AG09319 (cell line): ENCODE results near the gene DIP2C.

Source experiments
- DNase-seq: peaks from one replicate; pipeline ENCODE4 v3.0.0-alpha.2; 2010; ENCODE audit warnings: low read depth; ENCODE audit errors: extremely low read depth
- TF ChIP-seq, protein P1 (sequence below): IDR thresholded peaks from 2 replicates; pipeline ENCODE4 v1.5.1; 2011; ENCODE audit warnings: low read depth, mild to moderate bottlenecking, inconsistent platforms, low read length, moderate library complexity

DIP2C gene

DNA sequence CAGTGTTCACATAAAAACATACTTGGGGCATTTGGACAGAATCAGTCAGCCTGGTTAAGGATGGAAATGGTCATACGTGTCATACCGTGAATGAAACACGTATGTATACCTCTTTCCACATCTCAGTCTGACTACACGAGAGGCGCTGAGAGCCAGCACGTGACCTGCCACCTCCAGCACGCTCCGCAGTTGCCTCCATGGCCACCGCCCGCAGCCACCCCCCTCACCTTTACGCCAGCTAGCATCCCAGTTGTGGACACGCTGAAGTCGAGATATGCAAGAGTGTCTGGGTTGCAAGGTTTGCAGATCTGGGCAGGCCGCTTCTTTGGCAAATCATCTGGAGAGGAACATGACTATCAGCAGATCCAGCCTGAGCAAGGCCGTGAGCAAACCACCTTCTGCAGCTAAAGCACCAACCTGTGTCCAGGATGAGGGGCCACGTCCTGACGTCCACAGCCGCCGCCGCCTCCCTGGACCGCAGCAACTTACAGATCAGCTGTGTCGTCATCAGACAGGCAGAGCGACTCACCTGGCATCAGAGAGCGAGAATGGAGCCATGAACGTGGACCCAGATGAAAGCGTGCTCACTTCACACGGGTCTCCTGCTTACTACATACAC, 344.8 kb downstream of the DIP2C start:
- no peak for DNase-seq
- TF ChIP-seq, protein P1, sequence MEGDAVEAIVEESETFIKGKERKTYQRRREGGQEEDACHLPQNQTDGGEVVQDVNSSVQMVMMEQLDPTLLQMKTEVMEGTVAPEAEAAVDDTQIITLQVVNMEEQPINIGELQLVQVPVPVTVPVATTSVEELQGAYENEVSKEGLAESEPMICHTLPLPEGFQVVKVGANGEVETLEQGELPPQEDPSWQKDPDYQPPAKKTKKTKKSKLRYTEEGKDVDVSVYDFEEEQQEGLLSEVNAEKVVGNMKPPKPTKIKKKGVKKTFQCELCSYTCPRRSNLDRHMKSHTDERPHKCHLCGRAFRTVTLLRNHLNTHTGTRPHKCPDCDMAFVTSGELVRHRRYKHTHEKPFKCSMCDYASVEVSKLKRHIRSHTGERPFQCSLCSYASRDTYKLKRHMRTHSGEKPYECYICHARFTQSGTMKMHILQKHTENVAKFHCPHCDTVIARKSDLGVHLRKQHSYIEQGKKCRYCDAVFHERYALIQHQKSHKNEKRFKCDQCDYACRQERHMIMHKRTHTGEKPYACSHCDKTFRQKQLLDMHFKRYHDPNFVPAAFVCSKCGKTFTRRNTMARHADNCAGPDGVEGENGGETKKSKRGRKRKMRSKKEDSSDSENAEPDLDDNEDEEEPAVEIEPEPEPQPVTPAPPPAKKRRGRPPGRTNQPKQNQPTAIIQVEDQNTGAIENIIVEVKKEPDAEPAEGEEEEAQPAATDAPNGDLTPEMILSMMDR: no peak

DNA sequence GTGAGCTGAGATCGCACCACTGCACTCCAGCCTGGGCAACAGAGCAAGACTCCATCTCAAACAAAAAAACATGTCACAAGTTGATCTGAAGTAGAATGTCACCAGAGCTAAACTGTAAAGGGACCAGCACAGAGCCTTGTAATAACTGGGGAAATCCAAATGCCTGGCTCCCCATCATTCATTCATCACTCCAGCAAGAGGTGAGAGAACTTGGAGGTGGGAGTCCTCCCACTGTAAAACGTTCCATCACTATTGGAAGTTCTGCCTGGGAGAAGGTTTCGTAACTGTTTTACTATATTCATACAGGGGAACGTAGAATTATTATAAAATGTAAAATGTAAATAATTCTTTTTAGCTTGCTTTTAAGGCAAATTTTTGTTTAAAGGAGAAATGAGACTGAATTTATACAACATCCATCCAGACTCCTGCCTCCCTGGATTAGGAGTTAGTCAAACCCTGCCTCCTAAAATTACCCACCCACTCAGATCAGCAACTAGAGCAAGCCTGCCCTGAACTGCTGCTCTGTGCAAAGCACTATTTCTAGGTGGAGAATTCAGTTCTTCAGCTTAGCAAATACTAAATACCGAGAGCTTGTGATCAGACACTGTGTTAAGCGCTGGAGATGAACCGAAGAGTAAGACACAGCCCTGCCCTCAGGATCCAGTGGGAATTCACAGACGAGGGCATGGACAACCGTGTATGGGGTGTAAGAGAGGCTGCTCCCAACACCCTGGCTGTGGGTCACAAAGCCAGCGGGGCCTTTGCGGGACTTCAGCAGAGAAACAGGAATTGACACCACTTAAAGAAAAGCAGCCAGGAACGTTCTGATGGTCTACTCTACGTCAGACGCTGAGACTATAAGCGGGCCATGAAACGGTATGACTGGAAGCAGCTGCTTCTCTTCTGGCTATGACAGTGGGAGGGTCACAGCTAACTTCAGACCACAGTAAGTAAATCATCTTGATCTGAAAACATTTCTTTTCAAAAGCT, 345.9 kb downstream of the DIP2C start:
- TF ChIP-seq, protein P1: no peak
- DNase-seq: no peak

DNA sequence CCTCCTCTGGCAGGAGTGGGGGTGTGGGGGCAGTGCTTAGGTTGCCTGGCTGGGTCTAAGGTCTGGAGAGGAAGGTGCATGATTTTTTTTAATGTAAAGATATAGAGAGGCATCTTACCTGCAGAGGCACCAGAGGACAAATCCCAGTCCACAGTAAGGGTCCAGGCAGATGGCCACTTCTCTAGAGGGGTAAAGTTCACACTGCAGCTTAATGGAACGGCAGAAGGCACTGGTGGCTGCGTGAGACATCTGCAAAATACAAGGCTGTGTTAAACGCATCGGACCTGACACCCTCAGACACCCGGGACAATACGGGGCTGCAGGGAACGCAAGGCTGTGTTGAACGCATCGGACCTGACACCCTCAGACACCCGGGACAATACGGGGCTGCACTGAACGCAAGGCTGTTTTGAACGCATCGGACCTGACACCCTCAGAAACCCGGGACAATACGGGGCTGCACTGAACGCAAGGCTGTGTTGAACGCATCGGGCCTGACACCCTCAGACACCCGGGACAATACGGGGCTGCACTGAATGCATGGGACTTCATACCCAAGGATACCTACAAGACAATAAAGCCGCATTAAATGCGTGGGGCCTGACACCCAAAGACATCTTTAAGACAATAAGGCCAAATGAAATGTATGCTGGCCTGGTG, 348.3 kb downstream of the DIP2C start:
- TF ChIP-seq, protein P1: no peak
- no peak for DNase-seq

DNA sequence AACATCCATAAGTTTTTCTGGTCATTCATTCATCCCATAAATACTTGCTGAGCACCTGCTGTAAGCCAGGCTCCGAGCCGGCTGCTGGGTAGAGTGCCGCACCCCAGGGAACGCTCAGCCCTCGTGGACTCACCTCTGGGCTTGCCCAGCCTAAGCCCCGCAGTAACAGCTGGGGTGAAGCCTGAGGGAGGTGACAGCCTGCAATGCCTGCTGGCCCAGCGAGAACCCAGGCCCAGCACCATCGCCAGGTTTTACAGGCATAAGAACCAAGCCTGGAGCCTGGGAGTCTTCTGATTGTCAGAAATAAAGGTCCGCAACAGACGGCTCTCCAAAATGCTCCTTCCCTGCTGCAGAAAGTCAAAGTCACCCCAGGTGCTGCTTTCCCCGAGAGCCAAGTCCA, 348.8 kb downstream of the DIP2C start:
- no peak for DNase-seq
- TF ChIP-seq, protein P1: no peak

DNA sequence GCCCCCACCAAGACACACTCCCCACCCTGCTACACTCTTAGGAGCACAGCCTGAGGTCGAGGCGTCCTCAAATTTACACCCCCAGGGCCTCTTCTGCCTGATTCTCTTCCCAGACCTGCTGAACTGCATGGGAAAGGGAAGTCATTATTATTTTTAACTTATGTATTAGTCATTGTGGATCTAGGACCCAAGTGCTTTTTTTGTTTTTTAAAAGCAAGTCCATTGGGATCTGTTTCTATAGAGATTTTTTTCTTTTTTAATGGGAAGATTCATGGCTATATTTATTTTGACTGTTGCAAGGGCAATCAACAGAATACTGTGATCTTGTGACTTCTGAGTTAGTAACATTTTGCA, 350.5 kb downstream of the DIP2C start:
- TF ChIP-seq, protein P1: no peak
- DNase-seq: no peak

DNA sequence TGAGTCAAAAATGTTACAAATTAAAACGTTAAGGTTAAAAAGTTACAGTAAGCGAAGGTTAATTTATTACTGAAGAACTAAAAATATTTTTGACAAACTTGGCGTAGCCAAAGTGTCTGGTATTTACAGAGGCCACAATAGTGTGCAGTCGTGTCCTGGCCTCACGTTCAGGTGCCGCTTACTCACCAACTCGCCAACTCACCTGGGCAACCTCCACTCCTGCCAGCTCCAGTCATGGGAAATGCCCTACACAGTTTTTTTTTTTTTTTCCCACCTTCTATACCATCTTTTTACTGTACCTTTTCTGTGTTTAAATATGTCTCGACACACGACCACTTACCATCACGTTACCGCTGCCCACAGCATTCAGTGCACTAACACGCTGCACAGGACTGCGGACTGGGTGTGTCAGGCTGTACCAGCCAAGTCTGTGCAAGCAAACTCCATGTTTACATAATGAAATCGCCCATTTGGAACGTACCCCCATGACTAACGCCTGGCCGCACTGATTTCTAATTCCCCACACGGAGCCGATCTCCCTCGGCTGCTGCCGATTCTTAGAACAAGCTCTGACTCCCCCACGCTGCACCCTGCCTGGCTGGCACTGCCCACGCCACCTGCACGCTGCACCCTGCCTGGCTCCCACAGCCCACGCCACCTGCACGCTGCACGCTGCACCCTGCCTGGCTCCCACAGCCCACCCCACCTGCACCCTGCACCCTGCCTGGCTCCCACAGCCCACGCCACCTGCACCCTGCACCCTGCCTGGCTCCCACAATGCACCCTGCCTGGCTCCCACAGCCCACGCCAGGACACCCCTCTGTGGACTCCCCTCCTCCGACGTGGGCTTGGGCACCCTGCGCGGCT, 351.1 kb downstream of the DIP2C start:
- peak; percentile 25 for DNase-seq

More for the DNA sequence above, 351.1 kb downstream of the DIP2C start:
- TF ChIP-seq, protein P1: no peak
